GF-D8 (cell line): ENCODE data around the gene PAX5.
A peak's percentile ranks its signal among the peaks of the same experiment; 100 is the strongest.

Source experiments
- DNase-seq: peaks from one replicate; lab custom pipeline; 2025; lab: John Stamatoyannopoulos, UW

The PAX5 gene

GRCh38 chr9:37025071-37025822, 8.8 kb downstream of the PAX5 start:
- DNase-seq = no peak

- DNase-seq = no peak
These were observed 16.5 kb downstream of the PAX5 start for GRCh38 chr9:37017546-37017945.

- DNase-seq = no peak
These were observed 22.5 kb downstream of the PAX5 start for GRCh38 chr9:37011530-37011929.

GRCh38 chr9:37010976-37011375, 23.1 kb downstream of the PAX5 start:
- DNase-seq = no peak

- DNase-seq = no peak
These were observed 23.9 kb downstream of the PAX5 start for GRCh38 chr9:37010180-37010579.

- no peak for DNase-seq
These were observed 26.8 kb downstream of the PAX5 start for GRCh38 chr9:37007295-37007694.

- DNase-seq = no peak
These were observed 28.4 kb downstream of the PAX5 start for GRCh38 chr9:37005517-37006140.

- no peak for DNase-seq
These were observed 29.6 kb downstream of the PAX5 start for GRCh38 chr9:37004424-37004935.

- DNase-seq = no peak
These were observed 31.5 kb downstream of the PAX5 start for GRCh38 chr9:37002413-37003217.

GRCh38 chr9:37002036-37002412, 32.0 kb downstream of the PAX5 start:
- no peak for DNase-seq

GRCh38 chr9:37001459-37001858, 32.6 kb downstream of the PAX5 start:
- no peak for DNase-seq

- no peak for DNase-seq
These were observed 34.2 kb downstream of the PAX5 start for GRCh38 chr9:36999728-37000333.

- DNase-seq = no peak
These were observed 36.7 kb downstream of the PAX5 start for GRCh38 chr9:36997414-36997813.

GRCh38 chr9:36996706-36997086, 37.4 kb downstream of the PAX5 start:
- DNase-seq = no peak

GRCh38 chr9:36995927-36996705, 38.0 kb downstream of the PAX5 start:
- DNase-seq = peak; percentile 27

- no peak for DNase-seq
These were observed 39.9 kb downstream of the PAX5 start for GRCh38 chr9:36993933-36994764.

- DNase-seq = no peak
These were observed 41.4 kb downstream of the PAX5 start for GRCh38 chr9:36992501-36993316.

GRCh38 chr9:36991516-36992134, 42.4 kb downstream of the PAX5 start:
- DNase-seq = no peak

- no peak for DNase-seq
These were observed 45.2 kb downstream of the PAX5 start for GRCh38 chr9:36988848-36989247.
